Measurements from ENCODE around the gene GNS. TPM values are rescaled to one million over a fixed set of nuclear protein-coding genes. Genes with fewer than 3 reads are reported as not detected.

Gene GNS
- total and polyA plus RNA-seq, 3 donors from 2014 or later: 52.4 to 87.9 (median 84.2) TPM

GRCh38 chr12:64679487-64680001 lies 79.7 kb downstream of the GNS start:
- WGBS, 2 donors: 71 to 72% methylated on average over 9 of the region's 9 CpGs
- Histone ChIP-seq H3K27me3 (no peaks in the 10 kb centered on the region), H3K27ac (no peak overlapping the region), H3K4me3 (no peak overlapping the region), H3K36me3 (ENCODE audit: low read depth, missing control alignments) (no peaks in the 10 kb centered on the region), H3K4me1 (no peaks in the 10 kb centered on the region), H3K9me3 (no peaks in the 10 kb centered on the region)
- no peak for DNase-seq
- TF ChIP-seq CTCF (IDR thresholded peaks at IDR 0.05): no peak
- TF ChIP-seq POLR2A (IDR thresholded peaks at IDR 0.05): no peak
- intact Hi-C loops (cut with DNase I; ENCODE audit: low total_unique reads): no loop called here

- Histone ChIP-seq H3K27me3 (no peaks in the 10 kb centered on the region), H3K4me3 (no peak overlapping the region), H3K4me1 (no peaks in the 10 kb centered on the region), H3K9me3 (no peaks in the 10 kb centered on the region), H3K36me3 (ENCODE audit: low read depth, missing control alignments) (no peaks in the 10 kb centered on the region), H3K27ac (no peak overlapping the region)
- WGBS, 2 donors: 88 to 89% methylated on average over 5 of the region's 5 CpGs
- TF ChIP-seq CTCF (IDR thresholded peaks at IDR 0.05): no peak
- TF ChIP-seq POLR2A (IDR thresholded peaks at IDR 0.05): no peak
- no peak for DNase-seq
- intact Hi-C loops (cut with DNase I; ENCODE audit: low total_unique reads): no loop called here
Measured at GRCh38 chr12:64678835-64679234, 80.4 kb downstream of the GNS start.

GRCh38 chr12:64678248-64678647 lies 81.0 kb downstream of the GNS start:
- Histone ChIP-seq H3K4me3 (no peak overlapping the region), H3K9me3 (no peaks in the 10 kb centered on the region), H3K27me3 (no peaks in the 10 kb centered on the region), H3K36me3 (ENCODE audit: low read depth, missing control alignments) (no peaks in the 10 kb centered on the region), H3K27ac (no peak overlapping the region), H3K4me1 (no peaks in the 10 kb centered on the region)
- 95 to 98% methylated on average over 2 of the region's 2 CpGs for WGBS, 2 donors
- TF ChIP-seq POLR2A (IDR thresholded peaks at IDR 0.05) (no peak), CTCF (IDR thresholded peaks at IDR 0.05) (no peak)
- no peak for DNase-seq
- intact Hi-C loops (cut with DNase I; ENCODE audit: low total_unique reads): no loop called here

GRCh38 chr12:64675795-64676194 lies 83.4 kb downstream of the GNS start:
- no peak for DNase-seq
- Histone ChIP-seq H3K9me3 (no peaks in the 10 kb centered on the region), H3K27ac (no peak overlapping the region), H3K36me3 (ENCODE audit: low read depth, missing control alignments) (no peaks in the 10 kb centered on the region), H3K4me3 (no peak overlapping the region), H3K4me1 (peaks cover 4% of the 10 kb centered on the region), H3K27me3 (no peaks in the 10 kb centered on the region)
- no peak for TF ChIP-seq POLR2A (IDR thresholded peaks at IDR 0.05)
- no peak for TF ChIP-seq CTCF (IDR thresholded peaks at IDR 0.05)
- 69 to 78% methylated on average over 3 of the region's 3 CpGs for WGBS, 2 donors
- intact Hi-C loops (cut with DNase I; ENCODE audit: low total_unique reads): no loop called here

- Histone ChIP-seq H3K27ac (no peak overlapping the region), H3K4me1 (peaks cover 9% of the 10 kb centered on the region)
- 92 to 93% methylated on average over 10 of the region's 10 CpGs for WGBS, 2 donors
Measured at GRCh38 chr12:64674367-64674922, 84.8 kb downstream of the GNS start.

More at GRCh38 chr12:64674367-64674922, 84.8 kb downstream of the GNS start:
- H3K9me3 ChIP-seq: no peaks in the 10 kb centered on the region
- no peaks in the 10 kb centered on the region for H3K27me3 ChIP-seq
- H3K36me3 ChIP-seq (ENCODE audit: low read depth, missing control alignments): no peaks in the 10 kb centered on the region
- TF ChIP-seq POLR2A (IDR thresholded peaks at IDR 0.05) (no peak), CTCF (IDR thresholded peaks at IDR 0.05) (no peak)
- intact Hi-C loops (cut with DNase I; ENCODE audit: low total_unique reads): no loop called here
- H3K4me3 ChIP-seq: no peak overlapping the region
- no peak for DNase-seq

Data from testis (tissue), 3 donors.